GM18526 (cell line): Measurements from ENCODE around the gene CTNNA2.

Experiments
- POLR2A ChIP-seq: IDR thresholded peaks from 3 replicates; pipeline ENCODE4 v1.6.1; 2011; ENCODE audit not compliant: insufficient read length; ENCODE audit errors: extremely low read depth

The CTNNA2 gene

GRCh38 chr2:80132281-80132680 lies 619.4 kb downstream of the CTNNA2 start:
- no peak for TF ChIP-seq POLR2A

- no peak for TF ChIP-seq POLR2A
Measured at GRCh38 chr2:80135001-80135400, 622.1 kb downstream of the CTNNA2 start.

GRCh38 chr2:80136338-80136737 lies 623.5 kb downstream of the CTNNA2 start:
- no peak for TF ChIP-seq POLR2A

- TF ChIP-seq POLR2A: no peak
Measured at GRCh38 chr2:80139001-80139400, 626.1 kb downstream of the CTNNA2 start.

GRCh38 chr2:80141007-80141726 lies 628.3 kb downstream of the CTNNA2 start:
- TF ChIP-seq POLR2A: no peak

GRCh38 chr2:80145499-80145898 lies 632.6 kb downstream of the CTNNA2 start:
- TF ChIP-seq POLR2A: no peak

- no peak for TF ChIP-seq POLR2A
Measured at GRCh38 chr2:80147690-80148089, 634.8 kb downstream of the CTNNA2 start.

- TF ChIP-seq POLR2A: no peak
Measured at GRCh38 chr2:80148906-80149305, 636.1 kb downstream of the CTNNA2 start.

GRCh38 chr2:80149991-80150390 lies 637.1 kb downstream of the CTNNA2 start:
- TF ChIP-seq POLR2A: no peak

GRCh38 chr2:80151248-80151647 lies 638.4 kb downstream of the CTNNA2 start:
- TF ChIP-seq POLR2A: no peak

GRCh38 chr2:80151651-80152050 lies 638.8 kb downstream of the CTNNA2 start:
- TF ChIP-seq POLR2A: no peak

- TF ChIP-seq POLR2A: no peak
Measured at GRCh38 chr2:80153151-80153550, 640.3 kb downstream of the CTNNA2 start.

- TF ChIP-seq POLR2A: no peak
Measured at GRCh38 chr2:80153768-80154167, 640.9 kb downstream of the CTNNA2 start.

GRCh38 chr2:80154231-80154915 lies 641.5 kb downstream of the CTNNA2 start:
- no peak for TF ChIP-seq POLR2A

- no peak for TF ChIP-seq POLR2A
Measured at GRCh38 chr2:80164375-80164774, 651.5 kb downstream of the CTNNA2 start.

- TF ChIP-seq POLR2A: no peak
Measured at GRCh38 chr2:80166483-80167171, 653.8 kb downstream of the CTNNA2 start.

GRCh38 chr2:80167284-80167808 lies 654.5 kb downstream of the CTNNA2 start:
- no peak for TF ChIP-seq POLR2A

GRCh38 chr2:80168037-80168436 lies 655.2 kb downstream of the CTNNA2 start:
- TF ChIP-seq POLR2A: no peak
